Tibial artery (tissue), 4 donors: Measurements from ENCODE around the gene ASIC2.
"Not testable (repeated sequence)": the region's sequence is repeated elsewhere in the genome, so short reads cannot be mapped to it uniquely, and the experiment has no call there.

Experiments used
- DNase-seq, 2 donors: peaks; one replicate each; pipeline ENCODE4 v3.0.0-alpha.2; 2019
- H3K27ac ChIP-seq, 2 donors: fragments of 200-600 bp; sonication (generic) in 1 of 2; 1 replicate in 1 of 2; 2 replicates in 1 of 2; pipeline ENCODE4 v1.5.1; 2018 to 2019; ENCODE audit warnings: mild to moderate bottlenecking in 1 of 2
- H3K27me3 ChIP-seq, 2 donors: fragments of 200-600 bp; sonication (generic) in 1 of 2; one replicate each; pipeline versions ENCODE4 v1.5.1 to v1.6.0; 2016 to 2019
- H3K36me3 ChIP-seq, 3 donors: fragments of 200-600 bp; sonication (generic) in 2 of 3; one replicate each; pipeline ENCODE4 v1.5.1; 2016 to 2019; ENCODE audit warnings: mild to moderate bottlenecking in 2 of 3
- H3K4me1 ChIP-seq, 4 donors: fragments of 200-600 bp; sonication (generic) in 2 of 4; 1 replicate in 3 of 4; 2 replicates in 1 of 4; pipeline ENCODE4 v1.5.1; 2016 to 2019
- H3K4me3 ChIP-seq, 2 donors: fragments of 200-600 bp; sonication (generic) in 1 of 2; 1 replicate in 1 of 2; 2 replicates in 1 of 2; pipeline ENCODE4 v1.5.1; 2018 to 2019; ENCODE audit warnings: mild to moderate bottlenecking in 2 of 2
- H3K9me3 ChIP-seq, 3 donors: fragments of 200-600 bp; sonication (generic) in 1 of 3; one replicate each; pipeline ENCODE4 v1.5.1; 2016 to 2019
- intact Hi-C: fragments of 100-400 bp; cut with DNase I; formaldehyde crosslinking; loops from one replicate; pipeline ENCODE4 v1.15.0; 2023; ENCODE audit warnings: low total_unique reads
- TF ChIP-seq, protein P1 (sequence below), 2 experiments: fragments of 200-600 bp in 1 of 2; fragments of 450-650 bp in 1 of 2; IDR thresholded peaks; one replicate each; pipeline ENCODE4 v1.5.1; 2017 to 2019; ENCODE audit warnings: antibody characterized with exemption in 2 of 2, mild to moderate bottlenecking in 1 of 2, moderate library complexity in 1 of 2

The ASIC2 gene

DNA sequence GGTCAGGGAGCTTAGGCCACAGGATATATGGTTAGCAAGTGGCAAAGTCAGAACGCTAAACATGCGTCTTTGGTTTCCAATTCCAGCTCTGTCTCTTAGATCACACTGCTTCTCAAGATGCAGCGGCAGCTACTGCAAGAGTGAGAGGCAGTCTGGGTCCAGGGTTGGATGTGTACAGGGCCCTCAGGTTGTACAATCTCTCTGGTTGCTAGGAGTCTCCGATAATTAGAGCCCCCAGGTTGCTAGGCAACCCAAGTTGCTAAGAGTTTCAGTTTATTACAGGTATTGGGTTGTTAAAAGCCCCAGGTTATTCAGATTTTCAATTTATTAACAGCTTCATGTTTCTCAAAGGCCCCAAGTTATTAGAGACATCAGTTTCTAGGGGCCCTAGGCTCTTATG, 317.0 kb downstream of the ASIC2 start:
- Histone ChIP-seq H3K4me3 (no peak overlapping the region), H3K27ac (no peak overlapping the region), H3K36me3 (no peaks in the 10 kb centered on the region), H3K9me3 (no peaks in the 10 kb centered on the region), H3K27me3 (no peaks in the 10 kb centered on the region), H3K4me1 (no peaks in the 10 kb centered on the region)
- TF ChIP-seq, protein P1, sequence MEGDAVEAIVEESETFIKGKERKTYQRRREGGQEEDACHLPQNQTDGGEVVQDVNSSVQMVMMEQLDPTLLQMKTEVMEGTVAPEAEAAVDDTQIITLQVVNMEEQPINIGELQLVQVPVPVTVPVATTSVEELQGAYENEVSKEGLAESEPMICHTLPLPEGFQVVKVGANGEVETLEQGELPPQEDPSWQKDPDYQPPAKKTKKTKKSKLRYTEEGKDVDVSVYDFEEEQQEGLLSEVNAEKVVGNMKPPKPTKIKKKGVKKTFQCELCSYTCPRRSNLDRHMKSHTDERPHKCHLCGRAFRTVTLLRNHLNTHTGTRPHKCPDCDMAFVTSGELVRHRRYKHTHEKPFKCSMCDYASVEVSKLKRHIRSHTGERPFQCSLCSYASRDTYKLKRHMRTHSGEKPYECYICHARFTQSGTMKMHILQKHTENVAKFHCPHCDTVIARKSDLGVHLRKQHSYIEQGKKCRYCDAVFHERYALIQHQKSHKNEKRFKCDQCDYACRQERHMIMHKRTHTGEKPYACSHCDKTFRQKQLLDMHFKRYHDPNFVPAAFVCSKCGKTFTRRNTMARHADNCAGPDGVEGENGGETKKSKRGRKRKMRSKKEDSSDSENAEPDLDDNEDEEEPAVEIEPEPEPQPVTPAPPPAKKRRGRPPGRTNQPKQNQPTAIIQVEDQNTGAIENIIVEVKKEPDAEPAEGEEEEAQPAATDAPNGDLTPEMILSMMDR (IDR thresholded peaks at IDR 0.05), result no peak
- intact Hi-C loops, result no loop called here
- no peak for DNase-seq

DNA sequence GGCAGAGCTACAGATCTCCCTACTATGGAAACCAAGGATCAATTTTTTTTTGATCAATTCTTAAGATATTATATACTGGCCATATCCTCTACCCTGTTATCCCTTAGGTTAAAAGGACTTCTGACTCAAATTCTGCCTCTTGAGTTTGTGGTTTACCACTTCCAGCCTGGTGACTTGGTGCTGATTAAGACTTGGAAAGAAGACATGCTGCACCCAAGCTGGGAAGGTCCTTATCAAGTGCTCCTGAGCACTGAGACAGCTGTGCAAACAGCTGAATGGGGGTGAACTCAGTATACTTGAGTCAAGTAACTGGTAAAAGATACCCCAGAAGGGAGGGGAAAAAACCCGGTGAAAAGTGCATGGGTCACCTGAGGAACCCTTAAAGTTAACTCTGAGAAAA, 321.9 kb downstream of the ASIC2 start:
- no peaks in the 10 kb centered on the region for H3K27me3 ChIP-seq
- intact Hi-C loops, result no loop called here

DNA sequence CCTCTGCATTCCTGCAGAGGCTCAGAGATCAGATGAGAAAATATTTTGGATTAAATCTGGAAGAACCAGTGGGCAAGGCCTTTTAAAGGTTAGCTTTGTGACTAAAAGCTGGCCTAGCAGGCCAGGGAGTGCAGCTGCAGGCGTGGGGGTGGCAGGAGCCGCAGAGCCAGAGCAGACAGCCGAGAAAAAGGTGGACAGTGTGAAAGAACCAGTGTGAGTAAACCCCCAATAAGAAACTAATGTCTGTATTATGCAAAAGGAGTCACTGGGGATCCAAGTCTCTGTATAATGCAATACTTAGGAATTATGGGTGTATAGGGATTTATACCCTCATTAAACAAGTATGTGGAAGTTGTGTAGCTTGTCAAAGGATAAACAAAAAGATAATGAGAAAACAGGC, 322.8 kb downstream of the ASIC2 start:
- TF ChIP-seq, protein P1 (IDR thresholded peaks at IDR 0.05), result no peak
- H3K9me3 ChIP-seq, result no peaks in the 10 kb centered on the region
- H3K36me3 ChIP-seq, result no peaks in the 10 kb centered on the region
- no peaks in the 10 kb centered on the region for H3K4me1 ChIP-seq
- no peak for DNase-seq
- H3K27ac ChIP-seq, result no peak overlapping the region
- intact Hi-C loops, result no loop called here
- no peak overlapping the region for H3K4me3 ChIP-seq
- no peaks in the 10 kb centered on the region for H3K27me3 ChIP-seq

More for the DNA sequence above, 321.9 kb downstream of the ASIC2 start:
- TF ChIP-seq, protein P1 (IDR thresholded peaks at IDR 0.05), result no peak
- Histone ChIP-seq H3K36me3 (no peaks in the 10 kb centered on the region), H3K4me3 (no peak overlapping the region), H3K4me1 (no peaks in the 10 kb centered on the region), H3K9me3 (no peaks in the 10 kb centered on the region), H3K27ac (no peak overlapping the region)
- no peak for DNase-seq

DNA sequence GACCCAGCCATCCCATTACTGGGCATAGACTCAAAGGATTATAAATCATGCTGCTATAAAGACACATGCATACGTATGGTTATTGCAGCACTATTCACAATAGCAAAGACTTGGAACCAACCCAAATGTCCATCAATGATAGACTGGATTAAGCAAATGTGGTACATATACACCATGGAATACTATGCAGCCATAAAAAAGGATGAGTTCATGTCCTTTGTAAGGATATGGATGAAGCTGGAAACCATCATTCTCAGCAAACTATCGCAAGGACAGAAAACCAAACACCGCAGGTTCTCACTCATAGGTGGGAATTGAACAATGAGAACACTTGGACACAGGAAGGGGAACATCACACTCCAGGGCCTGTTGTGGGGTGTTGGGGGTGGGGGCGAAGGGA, 323.9 kb downstream of the ASIC2 start:
- DNase-seq, result not testable (repeated sequence)

DNA sequence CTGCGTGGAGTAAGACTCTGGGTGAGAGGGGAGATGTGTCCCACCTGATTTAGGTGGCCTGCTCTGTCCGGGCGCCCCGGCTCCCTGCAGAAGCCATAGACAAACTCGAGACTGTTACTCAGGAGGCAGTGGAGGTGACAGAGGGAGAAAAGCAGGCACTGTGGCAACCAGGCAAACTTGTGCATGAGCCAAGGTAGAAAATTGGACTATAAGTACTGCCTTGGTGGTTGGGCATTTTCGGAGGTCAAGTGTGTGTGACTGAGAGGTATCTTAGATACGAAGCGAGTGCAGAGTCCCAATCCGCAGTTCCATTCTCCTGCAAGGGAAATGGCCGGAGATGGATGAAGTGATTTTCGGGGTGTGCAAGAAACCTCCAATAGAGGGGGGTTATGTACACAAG, 328.6 kb downstream of the ASIC2 start:
- intact Hi-C loops, result no loop called here
- no peaks in the 10 kb centered on the region for H3K27me3 ChIP-seq
- DNase-seq, result no peak
- TF ChIP-seq, protein P1 (IDR thresholded peaks at IDR 0.05), result no peak
- no peak overlapping the region for H3K27ac ChIP-seq
- H3K36me3 ChIP-seq, result no peaks in the 10 kb centered on the region
- no peaks in the 10 kb centered on the region for H3K4me1 ChIP-seq
- no peaks in the 10 kb centered on the region for H3K9me3 ChIP-seq
- no peak overlapping the region for H3K4me3 ChIP-seq

More for the DNA sequence above, 323.9 kb downstream of the ASIC2 start:
- H3K9me3 ChIP-seq, intact Hi-C loops, H3K27me3 ChIP-seq, H3K4me1 ChIP-seq, H3K4me3 ChIP-seq, H3K36me3 ChIP-seq, H3K27ac ChIP-seq: not testable (repeated sequence)
